Measurements from ENCODE around the gene ETDC. TPM values are rescaled to one million over a fixed set of nuclear protein-coding genes. Genes with fewer than 3 reads are reported as not detected.

The ETDC gene
- total RNA-seq, 1 donor from 2014 or later: not detected

GRCh38 chrX:135287266-135287823 is 21.9 kb upstream of the ETDC start:
- H3K36me3 Mint-ChIP-seq (ENCODE audit: unreplicated experiment): peaks cover 9% of the 10 kb centered on the region

GRCh38 chrX:135295238-135295943 is 13.9 kb upstream of the ETDC start:
- peak; percentile 79 for DNase-seq
- Mint-ChIP-seq H3K9me3 (ENCODE audit: unreplicated experiment) (no peaks in the 10 kb centered on the region), H3K27me3 (ENCODE audit: unreplicated experiment) (peaks cover 3% of the 10 kb centered on the region), H3K27ac (ENCODE audit: unreplicated experiment) (peak overlapping the region; percentile 28), H3K4me3 (ENCODE audit: unreplicated experiment) (peak overlapping the region; percentile 81), H3K4me1 (ENCODE audit: low read depth, unreplicated experiment) (no peaks in the 10 kb centered on the region), H3K36me3 (ENCODE audit: unreplicated experiment) (peaks cover 4% of the 10 kb centered on the region)
- TF ChIP-seq, protein P1, sequence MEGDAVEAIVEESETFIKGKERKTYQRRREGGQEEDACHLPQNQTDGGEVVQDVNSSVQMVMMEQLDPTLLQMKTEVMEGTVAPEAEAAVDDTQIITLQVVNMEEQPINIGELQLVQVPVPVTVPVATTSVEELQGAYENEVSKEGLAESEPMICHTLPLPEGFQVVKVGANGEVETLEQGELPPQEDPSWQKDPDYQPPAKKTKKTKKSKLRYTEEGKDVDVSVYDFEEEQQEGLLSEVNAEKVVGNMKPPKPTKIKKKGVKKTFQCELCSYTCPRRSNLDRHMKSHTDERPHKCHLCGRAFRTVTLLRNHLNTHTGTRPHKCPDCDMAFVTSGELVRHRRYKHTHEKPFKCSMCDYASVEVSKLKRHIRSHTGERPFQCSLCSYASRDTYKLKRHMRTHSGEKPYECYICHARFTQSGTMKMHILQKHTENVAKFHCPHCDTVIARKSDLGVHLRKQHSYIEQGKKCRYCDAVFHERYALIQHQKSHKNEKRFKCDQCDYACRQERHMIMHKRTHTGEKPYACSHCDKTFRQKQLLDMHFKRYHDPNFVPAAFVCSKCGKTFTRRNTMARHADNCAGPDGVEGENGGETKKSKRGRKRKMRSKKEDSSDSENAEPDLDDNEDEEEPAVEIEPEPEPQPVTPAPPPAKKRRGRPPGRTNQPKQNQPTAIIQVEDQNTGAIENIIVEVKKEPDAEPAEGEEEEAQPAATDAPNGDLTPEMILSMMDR (IDR thresholded peaks at IDR 0.05; ENCODE audit: partially characterized antibody, unreplicated experiment): peak; percentile 14

More at GRCh38 chrX:135287266-135287823, 21.9 kb upstream of the ETDC start:
- H3K9me3 Mint-ChIP-seq (ENCODE audit: unreplicated experiment): peaks cover 2% of the 10 kb centered on the region
- H3K27me3 Mint-ChIP-seq (ENCODE audit: unreplicated experiment): no peaks in the 10 kb centered on the region
- DNase-seq: no peak
- TF ChIP-seq, protein P1 (IDR thresholded peaks at IDR 0.05; ENCODE audit: partially characterized antibody, unreplicated experiment): no peak
- no peak overlapping the region for H3K4me3 Mint-ChIP-seq (ENCODE audit: unreplicated experiment)
- H3K27ac Mint-ChIP-seq (ENCODE audit: unreplicated experiment): no peak overlapping the region
- no peaks in the 10 kb centered on the region for H3K4me1 Mint-ChIP-seq (ENCODE audit: low read depth, unreplicated experiment)

DNA sequence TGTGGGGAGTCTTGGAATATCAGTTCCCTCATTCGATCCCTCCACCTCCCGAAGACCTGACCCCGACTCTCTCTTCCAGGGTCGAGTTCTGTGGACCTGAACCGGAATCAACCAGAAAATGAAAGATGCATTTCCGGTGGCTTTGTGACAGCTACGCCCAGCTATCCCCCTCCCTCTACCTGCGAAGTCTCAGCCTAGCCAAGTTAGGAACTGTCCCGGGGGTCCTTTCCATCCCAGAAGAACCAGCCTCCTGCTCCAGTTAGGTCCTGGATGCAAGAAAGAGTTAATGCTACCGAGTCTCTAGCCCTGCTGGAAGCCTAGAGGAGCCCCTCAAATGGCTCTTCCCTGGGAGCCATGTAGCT is 13.4 kb upstream of the ETDC start:
- Mint-ChIP-seq H3K4me3 (ENCODE audit: unreplicated experiment) (peak overlapping the region; percentile 81), H3K36me3 (ENCODE audit: unreplicated experiment) (peaks cover 4% of the 10 kb centered on the region), H3K27ac (ENCODE audit: unreplicated experiment) (no peak overlapping the region), H3K9me3 (ENCODE audit: unreplicated experiment) (no peaks in the 10 kb centered on the region), H3K4me1 (ENCODE audit: low read depth, unreplicated experiment) (no peaks in the 10 kb centered on the region), H3K27me3 (ENCODE audit: unreplicated experiment) (peaks cover 3% of the 10 kb centered on the region)
- DNase-seq: no peak
- TF ChIP-seq, protein P1 (IDR thresholded peaks at IDR 0.05; ENCODE audit: partially characterized antibody, unreplicated experiment): no peak

DNA sequence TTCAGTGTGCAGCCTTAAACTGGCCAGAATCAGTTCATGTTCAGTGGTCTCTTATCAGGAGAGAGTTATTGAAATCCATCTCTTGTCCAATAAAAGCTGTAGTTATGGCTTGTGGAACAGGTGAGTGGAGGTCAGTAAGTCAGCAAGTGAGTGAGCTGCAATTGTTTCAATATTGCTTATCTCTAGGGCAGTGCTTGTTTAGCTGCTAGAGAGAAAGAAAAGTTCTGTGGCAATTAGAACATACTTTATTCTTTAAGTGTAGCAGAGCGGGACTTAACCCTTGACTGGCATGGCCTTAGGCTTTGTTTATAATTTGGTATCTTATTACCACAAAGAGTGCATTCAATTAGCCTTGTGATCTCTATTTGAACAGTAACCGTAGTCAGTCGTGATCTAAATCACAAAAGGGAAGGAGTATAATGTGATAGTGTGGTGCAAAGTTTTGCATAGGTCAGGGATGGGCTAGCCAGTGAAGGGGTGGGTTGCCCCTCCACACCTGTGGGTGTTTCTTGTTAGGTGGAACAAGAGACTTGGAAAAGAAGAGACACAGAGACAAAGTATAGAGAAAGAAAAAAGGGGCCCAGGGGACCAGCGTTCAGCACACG is 6.9 kb upstream of the ETDC start:
- H3K27me3 Mint-ChIP-seq (ENCODE audit: unreplicated experiment): no peaks in the 10 kb centered on the region
- H3K36me3 Mint-ChIP-seq (ENCODE audit: unreplicated experiment): no peaks in the 10 kb centered on the region
- no peak overlapping the region for H3K4me3 Mint-ChIP-seq (ENCODE audit: unreplicated experiment)
- peaks cover 13% of the 10 kb centered on the region for H3K4me1 Mint-ChIP-seq (ENCODE audit: low read depth, unreplicated experiment)
- DNase-seq: no peak
- no peaks in the 10 kb centered on the region for H3K9me3 Mint-ChIP-seq (ENCODE audit: unreplicated experiment)
- TF ChIP-seq, protein P1 (IDR thresholded peaks at IDR 0.05; ENCODE audit: partially characterized antibody, unreplicated experiment): no peak
- no peak overlapping the region for H3K27ac Mint-ChIP-seq (ENCODE audit: unreplicated experiment)

- H3K4me3 Mint-ChIP-seq (ENCODE audit: unreplicated experiment): no peak overlapping the region
- H3K4me1 Mint-ChIP-seq (ENCODE audit: low read depth, unreplicated experiment): peaks cover 13% of the 10 kb centered on the region
- H3K9me3 Mint-ChIP-seq (ENCODE audit: unreplicated experiment): no peaks in the 10 kb centered on the region
- no peak overlapping the region for H3K27ac Mint-ChIP-seq (ENCODE audit: unreplicated experiment)
- DNase-seq: no peak
- TF ChIP-seq, protein P1 (IDR thresholded peaks at IDR 0.05; ENCODE audit: partially characterized antibody, unreplicated experiment): no peak
- peaks cover 3% of the 10 kb centered on the region for H3K27me3 Mint-ChIP-seq (ENCODE audit: unreplicated experiment)
- no peaks in the 10 kb centered on the region for H3K36me3 Mint-ChIP-seq (ENCODE audit: unreplicated experiment)
These were observed 4.5 kb upstream of the ETDC start for GRCh38 chrX:135304741-135305140.

Measured in glutamatergic neuron (in vitro differentiated cells).